ENCODE data around the gene DLGAP4. TPM values are rescaled to one million over a fixed set of nuclear protein-coding genes. Genes with fewer than 3 reads are reported as not detected.

Gene DLGAP4
- total and polyA plus RNA-seq, 2 of the 8 experiments (the other 6 are each of a cell fraction or from before 2014, with no cell fraction given) = 41.2 to 57.2 TPM

DNA sequence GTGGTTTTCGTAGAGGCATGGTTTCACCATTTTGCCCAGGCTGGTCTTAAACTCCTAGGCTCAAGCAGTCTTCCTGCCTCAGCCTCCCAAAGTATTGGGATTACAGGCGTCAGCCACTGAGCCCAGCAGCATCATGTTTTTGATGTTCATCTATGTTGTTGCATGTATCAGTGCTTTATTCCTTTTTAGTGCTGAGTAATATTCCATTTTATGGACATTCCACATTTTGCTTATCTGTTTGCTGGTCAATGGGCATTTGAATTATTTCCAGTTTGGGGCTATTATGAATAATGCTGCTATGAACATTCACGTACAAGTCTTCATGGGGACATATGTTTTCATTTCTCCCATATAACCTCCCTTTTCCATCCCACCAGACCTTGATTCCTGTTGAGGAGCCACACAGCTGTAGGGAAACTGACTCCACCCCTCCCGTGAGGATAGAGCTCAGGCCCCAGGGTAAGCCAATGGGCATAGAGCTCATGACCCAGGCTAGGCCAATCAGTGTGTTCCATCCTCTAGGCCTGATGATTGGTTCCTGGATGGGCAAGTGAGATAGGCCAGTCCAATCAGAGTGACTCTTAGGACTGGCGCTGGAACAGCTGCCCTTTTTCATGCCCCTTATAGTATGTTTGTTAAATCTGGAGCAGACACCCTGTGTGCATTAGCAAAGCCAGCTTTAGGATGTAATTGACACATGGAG, 49.5 kb downstream of the DLGAP4 start (continued):
- TF ChIP-seq CHD7 (IDR thresholded peaks at IDR 0.05; ENCODE audit: insufficient replicate concordance, low read length) (no peak), SP1 (IDR thresholded peaks at IDR 0.05; ENCODE audit: low read depth, low read length) (no peak), EP300 (IDR thresholded peaks at IDR 0.05; ENCODE audit: borderline replicate concordance in 1 of 2, low read depth in 2 of 2, low read length in 2 of 2) (no peak), KDM4A (IDR thresholded peaks at IDR 0.05; ENCODE audit: low read depth, low read length, severe bottlenecking) (no peak), FOSL1 (IDR thresholded peaks at IDR 0.05; ENCODE audit: insufficient read depth, low read depth, low read length) (no peak), KDM1A (IDR thresholded peaks at IDR 0.05; ENCODE audit: borderline replicate concordance, low read length) (no peak), CEBPB (IDR thresholded peaks at IDR 0.05; ENCODE audit: low read depth, low read length) (no peak), HDAC6 (IDR thresholded peaks at IDR 0.05; ENCODE audit: low read depth, low read length) (no peak), TAF1 (IDR thresholded peaks at IDR 0.05; ENCODE audit: low read depth, low read length) (no peak)

All from H1 (cell line).